CD1c-positive myeloid dendritic cell (primary cell): Measurements from ENCODE around the gene KLF6.
"Not testable (repeated sequence)": the region's sequence is repeated elsewhere in the genome, so short reads cannot be mapped to it uniquely, and the experiment has no call there.

Experiments
- DNase-seq: peaks from one replicate; pipeline ENCODE4 v3.0.0-alpha.2; 2016; ENCODE audit errors: extremely low spot score

Gene KLF6

GRCh38 chr10:3757250-3757637 lies 27.8 kb downstream of the KLF6 start:
- DNase-seq = no peak

GRCh38 chr10:3756360-3756740 lies 28.7 kb downstream of the KLF6 start:
- no peak for DNase-seq

GRCh38 chr10:3755440-3756359 lies 29.3 kb downstream of the KLF6 start:
- DNase-seq = no peak

- no peak for DNase-seq
Measured at GRCh38 chr10:3754727-3755439, 30.1 kb downstream of the KLF6 start.

- DNase-seq = no peak
Measured at GRCh38 chr10:3750854-3751253, 34.2 kb downstream of the KLF6 start.

GRCh38 chr10:3750006-3750816 lies 34.8 kb downstream of the KLF6 start:
- DNase-seq = no peak

- DNase-seq = peak; percentile 65
Measured at GRCh38 chr10:3749600-3749999, 35.4 kb downstream of the KLF6 start.

- DNase-seq = no peak
Measured at GRCh38 chr10:3749011-3749410, 36.0 kb downstream of the KLF6 start.

GRCh38 chr10:3748484-3748883 lies 36.5 kb downstream of the KLF6 start:
- no peak for DNase-seq

- no peak for DNase-seq
Measured at GRCh38 chr10:3747984-3748383, 37.0 kb downstream of the KLF6 start.

GRCh38 chr10:3747248-3747960 lies 37.6 kb downstream of the KLF6 start:
- DNase-seq = no peak

- DNase-seq = no peak
Measured at GRCh38 chr10:3746634-3747033, 38.4 kb downstream of the KLF6 start.

- DNase-seq = no peak
Measured at GRCh38 chr10:3745521-3745920, 39.5 kb downstream of the KLF6 start.

GRCh38 chr10:3741688-3742461 lies 43.1 kb downstream of the KLF6 start:
- no peak for DNase-seq

GRCh38 chr10:3740157-3740871 lies 44.7 kb downstream of the KLF6 start:
- DNase-seq = peak; percentile 45

- DNase-seq = no peak
Measured at GRCh38 chr10:3738855-3739350, 46.1 kb downstream of the KLF6 start.

- DNase-seq = no peak
Measured at GRCh38 chr10:3737864-3738263, 47.1 kb downstream of the KLF6 start.

- no peak for DNase-seq
Measured at GRCh38 chr10:3735175-3735574, 49.8 kb downstream of the KLF6 start.

- no peak for DNase-seq
Measured at GRCh38 chr10:3734111-3734510, 50.9 kb downstream of the KLF6 start.

GRCh38 chr10:3732183-3732582 lies 52.8 kb downstream of the KLF6 start:
- DNase-seq = not testable (repeated sequence)
